Activated CD4-positive, alpha-beta T cell treated with anti-CD3 and anti-CD28 coated beads, Interleukin-2, amount 50 U/mL, for 16 hours (primary cell): ENCODE measurements around the gene CD47.

Experiments used
- DNase-seq: peaks from one replicate; pipeline ENCODE4 v3.0.0-alpha.2; 2020

The CD47 gene

DNA sequence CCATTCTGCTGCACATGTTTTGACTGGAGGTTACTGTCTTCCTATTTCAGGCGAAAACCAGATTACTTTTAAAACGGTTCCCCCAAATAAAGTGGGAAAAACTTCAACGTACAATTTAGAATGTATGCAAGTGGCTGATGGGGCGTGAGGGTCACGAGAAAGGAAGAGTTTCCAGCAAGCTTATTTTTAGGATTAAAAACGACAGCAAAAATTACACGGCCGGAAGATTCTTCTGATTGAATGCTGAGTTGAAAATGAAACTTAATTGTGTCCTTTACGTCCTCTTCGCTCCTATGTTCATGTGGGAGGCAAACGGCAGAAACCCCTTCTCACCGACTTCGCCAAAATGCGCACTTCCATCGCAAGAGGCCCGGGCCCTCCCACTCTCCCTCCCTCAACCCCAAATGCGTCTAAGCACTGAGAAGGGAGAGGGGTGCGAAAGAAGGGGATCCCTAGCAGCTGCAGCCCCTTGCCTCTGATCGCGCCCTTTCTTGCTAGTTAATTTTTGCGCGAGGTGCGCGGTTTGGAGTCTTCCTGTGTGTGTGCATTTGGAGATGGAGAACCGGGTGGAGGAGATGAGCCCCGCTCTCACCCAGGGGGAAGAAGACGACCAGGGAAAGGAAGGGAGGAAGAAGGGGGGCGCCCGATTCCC is 656 bp downstream of the CD47 start:
- peak; percentile 63 for DNase-seq

GRCh38 chr3:108089579-108089978 is 1.3 kb downstream of the CD47 start:
- no peak for DNase-seq

GRCh38 chr3:108088697-108089096 is 2.1 kb downstream of the CD47 start:
- peak; percentile 93 for DNase-seq

- DNase-seq, result no peak
These were observed 2.7 kb downstream of the CD47 start for GRCh38 chr3:108088146-108088545.

- no peak for DNase-seq
These were observed 4.2 kb downstream of the CD47 start for GRCh38 chr3:108086653-108087052.

GRCh38 chr3:108085810-108086350 is 5.0 kb downstream of the CD47 start:
- DNase-seq, result no peak

DNA sequence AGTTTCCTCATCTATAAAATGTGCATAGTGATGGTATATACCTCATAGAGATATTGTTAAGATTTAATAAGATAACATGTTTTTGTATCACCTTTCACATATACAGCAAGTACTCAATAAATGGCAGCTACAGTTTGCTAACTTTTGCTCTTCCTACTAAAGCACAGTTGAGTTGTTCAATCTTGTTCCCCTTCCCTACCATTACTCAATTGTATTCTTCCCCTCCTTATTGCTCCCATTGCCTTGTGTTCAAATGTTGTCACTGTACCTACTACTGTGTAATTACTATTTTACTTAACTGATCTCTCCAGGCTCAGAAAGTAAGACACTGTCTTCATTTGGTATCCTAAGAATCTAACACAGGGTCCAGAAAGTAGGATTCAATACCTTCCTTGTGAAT is 5.5 kb downstream of the CD47 start:
- DNase-seq, result no peak

DNA sequence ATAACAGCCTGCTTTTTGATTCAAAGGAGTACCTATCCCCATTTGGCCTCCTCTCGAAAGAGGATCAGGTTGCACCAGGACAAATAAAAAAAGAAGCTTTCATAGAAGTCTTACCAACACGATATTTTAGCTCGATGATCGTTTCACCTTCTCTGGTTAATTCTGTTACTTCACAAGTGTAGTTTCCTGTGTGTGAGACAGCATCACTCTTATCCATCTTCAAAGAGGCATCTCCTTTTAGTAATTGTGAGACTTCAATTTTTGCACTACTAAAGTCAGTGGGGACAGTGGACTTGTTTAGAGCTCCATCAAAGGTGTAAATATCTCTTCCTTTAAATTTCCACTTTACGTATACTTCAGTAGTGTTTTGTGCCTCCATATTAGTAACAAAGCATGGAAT is 11.0 kb downstream of the CD47 start:
- DNase-seq, result no peak

GRCh38 chr3:108079043-108079442 is 11.8 kb downstream of the CD47 start:
- no peak for DNase-seq

- DNase-seq, result no peak
These were observed 14.3 kb downstream of the CD47 start for GRCh38 chr3:108076564-108076963.

- DNase-seq, result no peak
These were observed 16.9 kb downstream of the CD47 start for GRCh38 chr3:108073764-108074431.

DNA sequence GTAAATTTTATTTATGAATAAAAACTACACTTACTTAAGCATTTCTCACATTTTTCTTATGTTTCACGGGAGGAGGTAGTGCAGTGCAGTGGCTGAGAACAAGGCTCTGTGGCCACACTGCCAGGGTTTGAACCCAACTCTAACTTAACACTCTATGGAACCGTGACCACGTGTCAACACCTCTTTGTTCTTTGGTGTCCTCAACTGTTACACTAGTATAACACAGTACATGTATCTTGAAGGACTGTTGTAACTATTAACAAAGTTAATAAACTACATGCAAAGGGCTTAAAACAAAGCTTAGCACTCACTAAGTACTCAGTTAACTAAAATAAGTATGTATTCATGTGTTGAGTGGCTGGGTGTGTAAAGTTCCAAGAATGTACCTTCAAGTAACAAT is 19.5 kb downstream of the CD47 start:
- DNase-seq, result no peak

GRCh38 chr3:108070356-108070755 is 20.5 kb downstream of the CD47 start:
- no peak for DNase-seq

DNA sequence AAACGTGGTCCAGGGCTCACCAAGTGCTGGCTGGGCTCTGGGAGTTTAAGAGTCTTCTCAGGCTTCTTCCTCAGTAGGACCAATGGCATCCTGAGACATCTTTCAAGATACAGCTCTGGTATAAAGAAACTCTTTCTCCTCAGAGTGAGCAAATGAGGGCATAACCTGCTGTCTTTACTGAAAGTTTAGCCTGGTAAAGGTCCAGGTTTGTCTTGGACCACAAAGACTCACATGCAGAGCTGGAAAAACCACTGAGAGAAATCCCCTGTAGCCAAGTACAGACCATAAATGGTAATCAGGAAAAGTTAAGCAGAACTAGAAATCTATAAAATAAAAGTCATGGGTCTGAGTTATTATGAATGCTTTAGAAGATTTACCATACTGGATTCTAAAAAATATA is 23.1 kb downstream of the CD47 start:
- DNase-seq, result no peak

DNA sequence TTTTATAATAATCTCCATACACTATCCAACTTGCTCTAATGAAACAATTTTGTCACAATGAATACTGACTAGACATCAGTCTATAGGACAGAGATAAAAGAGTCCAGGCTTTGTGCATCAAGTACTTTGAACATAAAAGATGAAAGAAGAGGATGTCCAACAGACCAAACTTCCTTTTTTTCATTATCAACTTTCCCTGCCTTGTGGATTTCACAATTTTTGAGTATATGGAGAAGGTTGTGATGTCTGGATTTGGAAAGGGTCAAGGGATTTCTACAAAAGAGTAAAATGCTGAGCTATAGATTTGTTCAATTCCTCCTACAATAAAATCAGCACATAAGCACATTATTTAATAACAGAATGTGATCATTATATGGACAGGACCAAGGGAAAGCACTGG is 25.7 kb downstream of the CD47 start:
- no peak for DNase-seq

- no peak for DNase-seq
These were observed 26.4 kb downstream of the CD47 start for GRCh38 chr3:108064293-108064887.

DNA sequence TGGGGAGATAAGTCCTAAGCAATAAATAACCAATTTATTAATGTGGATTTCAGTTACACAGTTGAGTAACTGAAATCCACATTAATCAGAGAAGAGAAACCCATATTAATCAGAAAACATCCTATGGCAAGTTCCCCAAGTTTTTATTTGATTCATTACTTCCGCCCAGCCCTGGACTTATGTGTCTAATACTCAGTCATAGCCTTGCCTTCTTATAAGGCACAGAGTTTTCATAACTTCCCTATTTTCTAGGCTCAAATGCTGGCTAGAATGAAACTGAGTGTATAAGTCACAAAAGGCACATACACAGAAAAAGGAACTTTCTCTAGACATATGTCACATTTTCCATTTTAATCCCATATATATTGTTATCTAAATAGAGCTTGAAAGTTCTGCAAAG is 28.8 kb downstream of the CD47 start:
- no peak for DNase-seq

- no peak for DNase-seq
These were observed 30.5 kb downstream of the CD47 start for GRCh38 chr3:108060331-108060730.

GRCh38 chr3:108055931-108056330 is 34.9 kb downstream of the CD47 start:
- DNase-seq, result no peak

DNA sequence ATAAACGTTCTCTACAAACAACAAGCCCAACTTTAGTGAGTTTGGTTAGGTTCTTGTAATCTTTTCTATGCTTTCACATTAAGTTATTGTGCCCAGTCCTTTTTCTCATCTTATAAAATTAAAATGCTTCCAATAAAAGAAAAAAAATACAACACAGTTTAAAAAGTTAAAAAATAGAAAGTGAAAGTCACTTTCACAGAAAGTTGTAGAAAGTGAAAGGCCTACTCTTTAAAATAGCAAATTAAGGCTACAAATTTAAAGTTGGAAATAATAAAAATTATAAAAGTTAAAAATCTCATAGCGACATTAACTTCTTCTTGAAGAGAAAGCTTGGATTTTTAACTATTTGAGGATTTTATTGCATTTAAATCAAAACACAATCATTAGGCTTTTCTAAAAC is 35.9 kb downstream of the CD47 start:
- DNase-seq, result no peak

DNA sequence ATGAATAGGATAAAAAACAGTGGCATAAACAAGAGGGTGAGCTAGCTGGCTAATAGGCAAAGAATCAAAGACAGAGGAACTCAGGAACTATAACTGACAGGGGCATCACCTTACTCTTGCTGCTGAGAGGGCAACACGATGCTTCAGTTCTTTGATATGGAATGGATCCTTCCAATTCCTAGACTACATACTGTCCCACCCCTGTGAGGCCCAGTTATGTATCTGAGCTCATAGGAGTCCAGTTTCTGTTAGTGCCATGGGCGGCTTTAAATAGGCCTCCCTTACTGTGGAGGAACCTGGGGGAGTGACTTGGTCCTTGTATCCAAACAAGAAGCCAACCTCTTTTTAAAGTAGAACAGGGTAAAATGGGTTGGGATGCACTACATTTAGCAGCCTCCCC is 37.3 kb downstream of the CD47 start:
- DNase-seq, result no peak

GRCh38 chr3:108053067-108053466 is 37.8 kb downstream of the CD47 start:
- DNase-seq, result no peak

DNA sequence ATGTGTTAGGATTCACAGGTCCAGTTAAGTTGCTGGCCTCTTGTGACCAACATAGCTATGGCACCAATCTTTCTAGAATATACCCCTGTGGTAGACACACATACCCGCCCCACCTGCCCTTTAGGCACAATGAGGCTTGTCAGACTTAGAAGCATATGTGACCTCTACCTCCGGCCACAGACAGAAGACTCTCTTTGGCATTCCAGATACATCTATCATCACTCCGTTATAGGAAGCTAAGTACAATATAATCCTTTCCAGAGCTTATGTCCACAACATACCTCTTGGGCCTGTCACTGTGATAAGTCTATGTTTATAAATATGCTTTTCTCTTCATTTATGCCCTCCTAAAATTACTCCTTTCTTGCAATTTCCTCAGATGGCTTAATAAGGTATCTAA is 39.8 kb downstream of the CD47 start:
- DNase-seq, result no peak

DNA sequence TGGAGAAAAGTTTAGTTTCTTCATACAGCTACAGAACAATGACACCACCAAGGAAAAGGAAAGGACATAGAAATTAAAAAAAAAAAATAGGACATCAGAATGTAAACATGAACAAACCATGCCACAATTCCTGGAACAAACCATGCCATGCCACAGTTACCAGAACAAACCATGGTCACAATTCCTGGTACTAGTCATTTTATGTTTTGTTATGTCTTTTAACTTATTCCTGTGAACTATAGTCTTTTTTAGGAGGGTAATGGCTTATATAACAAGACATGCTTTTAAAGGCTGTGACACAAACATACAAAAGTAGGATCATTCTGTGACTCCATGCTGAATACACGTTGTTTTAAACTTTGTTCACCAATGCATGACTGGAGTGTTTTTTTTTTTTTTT is 42.8 kb downstream of the CD47 start:
- no peak for DNase-seq
